A172 (cell line): ENCODE data around the gene EYS. TPM values are rescaled to one million over a fixed set of nuclear protein-coding genes. Genes with fewer than 3 reads are reported as not detected.

Experiments used
- DNase-seq: peaks from one replicate; pipeline ENCODE4 v3.0.0-alpha.2; 2015; ENCODE audit warnings: low spot score
- total RNA-seq: library from RNA; depleted of rRNA; stranded (reverse); fragments of >200 nt; shearing (Covaris generic); gene quantifications from 2 replicates; pipeline ENCODE4 v1.2.3, GENCODE V29; 2014

The EYS gene
- total RNA-seq, 1 experiment from 2014 or later, result 0.24 TPM

GRCh38 chr6:63672582-63673129, 2034.4 kb downstream of the EYS start:
- no peak for DNase-seq

GRCh38 chr6:63671098-63671754, 2035.8 kb downstream of the EYS start:
- no peak for DNase-seq
